ENCODE data around the gene ANLN. TPM values are rescaled to one million over a fixed set of nuclear protein-coding genes. Genes with fewer than 3 reads are reported as not detected.
A peak's percentile ranks its signal among the peaks of the same experiment; 100 is the strongest.
"Not testable (repeated sequence)": the region's sequence is repeated elsewhere in the genome, so short reads cannot be mapped to it uniquely, and the experiment has no call there.

Gene ANLN
- polyA plus RNA-seq, 4 donors, result 1.1 to 13.8 (median 8.0) TPM

GRCh38 chr7:36459236-36459960 lies 69.7 kb downstream of the ANLN start:
- Histone ChIP-seq H3K9me3 (ENCODE audit: control insufficient read depth in 2 of 2, insufficient read depth in 1 of 2, low read depth in 1 of 2, low read length in 1 of 2) (no peaks in the 10 kb centered on the region), H3K27ac (ENCODE audit: low read depth in 1 of 3, low read length in 2 of 3) (no peak overlapping the region), H3K27me3 (ENCODE audit: control insufficient read depth in 3 of 3, insufficient read depth in 3 of 3, low read length in 3 of 3) (no peaks in the 10 kb centered on the region), H3K36me3 (ENCODE audit: control insufficient read depth in 3 of 3, insufficient read depth in 2 of 3, low read depth in 1 of 3, low read length in 3 of 3) (no peaks in the 10 kb centered on the region), H3K4me1 (ENCODE audit: control insufficient read depth in 3 of 3, insufficient read depth in 2 of 3, low read depth in 1 of 3, low read length in 2 of 3) (no peaks in the 10 kb centered on the region), H3K4me3 (ENCODE audit: low read depth in 1 of 3, low read length in 3 of 3) (no peak overlapping the region)
- no peak for FAIRE-seq
- no peak for DNase-seq
- WGBS, 3 donors, result 71 to 81% (median 78%) methylated on average over 12 of the region's 12 CpGs

- no peak overlapping the region for H3K27ac ChIP-seq (ENCODE audit: low read depth in 1 of 3, low read length in 2 of 3)
- H3K4me1 ChIP-seq (ENCODE audit: control insufficient read depth in 3 of 3, insufficient read depth in 2 of 3, low read depth in 1 of 3, low read length in 2 of 3), result no peaks in the 10 kb centered on the region
- FAIRE-seq, result no peak
- WGBS, 3 donors, result 61 to 83% (median 65%) methylated on average over 8 of the region's 8 CpGs
- peak; percentile 36 to 59 for DNase-seq
- H3K36me3 ChIP-seq (ENCODE audit: control insufficient read depth in 3 of 3, insufficient read depth in 2 of 3, low read depth in 1 of 3, low read length in 3 of 3), result no peaks in the 10 kb centered on the region
- no peaks in the 10 kb centered on the region for H3K9me3 ChIP-seq (ENCODE audit: control insufficient read depth in 2 of 2, insufficient read depth in 1 of 2, low read depth in 1 of 2, low read length in 1 of 2)
- H3K4me3 ChIP-seq (ENCODE audit: low read depth in 1 of 3, low read length in 3 of 3), result no peak overlapping the region
- no peaks in the 10 kb centered on the region for H3K27me3 ChIP-seq (ENCODE audit: control insufficient read depth in 3 of 3, insufficient read depth in 3 of 3, low read length in 3 of 3)
Observed at GRCh38 chr7:36460811-36461429, 71.3 kb downstream of the ANLN start.

DNA sequence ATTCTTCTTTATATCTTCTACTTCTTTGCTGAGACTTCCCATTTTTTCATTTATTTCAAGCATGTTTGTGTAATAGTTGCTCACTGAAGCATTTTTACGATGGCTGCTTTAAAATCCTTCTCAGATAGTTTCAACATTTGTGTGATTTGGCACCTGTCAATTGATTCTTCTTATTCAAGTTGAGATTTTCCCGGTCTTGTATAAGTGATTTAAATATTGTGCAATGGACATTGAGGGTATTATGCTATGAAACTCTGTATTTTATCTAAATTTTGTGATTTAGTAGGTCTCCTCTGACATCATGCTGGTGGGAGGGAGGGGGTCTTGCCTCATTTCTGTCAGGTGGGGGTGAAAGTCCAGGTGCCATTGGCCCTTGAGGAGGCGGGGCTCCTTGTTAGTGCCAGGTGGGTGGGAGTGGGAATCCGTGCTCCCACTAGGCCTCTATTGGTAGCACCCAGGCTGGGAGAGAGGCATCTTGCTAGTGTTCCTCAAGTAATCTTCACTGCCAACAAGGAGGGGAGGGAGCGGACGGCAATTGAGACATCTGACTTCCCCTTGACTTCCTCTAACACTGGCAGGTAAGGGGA lies 73.0 kb downstream of the ANLN start:
- DNase-seq (no peak), FAIRE-seq (no peak)
- H3K4me3 ChIP-seq (ENCODE audit: low read depth in 1 of 3, low read length in 3 of 3), result no peak overlapping the region
- H3K36me3 ChIP-seq (ENCODE audit: control insufficient read depth in 3 of 3, insufficient read depth in 2 of 3, low read depth in 1 of 3, low read length in 3 of 3), result no peaks in the 10 kb centered on the region
- no peak overlapping the region for H3K27ac ChIP-seq (ENCODE audit: low read depth in 1 of 3, low read length in 2 of 3)
- no peaks in the 10 kb centered on the region for H3K27me3 ChIP-seq (ENCODE audit: control insufficient read depth in 3 of 3, insufficient read depth in 3 of 3, low read length in 3 of 3)
- 80 to 86% (median 82%) methylated on average over 6 of the region's 6 CpGs for WGBS, 3 donors
- no peaks in the 10 kb centered on the region for H3K4me1 ChIP-seq (ENCODE audit: control insufficient read depth in 3 of 3, insufficient read depth in 2 of 3, low read depth in 1 of 3, low read length in 2 of 3)
- no peaks in the 10 kb centered on the region for H3K9me3 ChIP-seq (ENCODE audit: control insufficient read depth in 2 of 2, insufficient read depth in 1 of 2, low read depth in 1 of 2, low read length in 1 of 2)

DNA sequence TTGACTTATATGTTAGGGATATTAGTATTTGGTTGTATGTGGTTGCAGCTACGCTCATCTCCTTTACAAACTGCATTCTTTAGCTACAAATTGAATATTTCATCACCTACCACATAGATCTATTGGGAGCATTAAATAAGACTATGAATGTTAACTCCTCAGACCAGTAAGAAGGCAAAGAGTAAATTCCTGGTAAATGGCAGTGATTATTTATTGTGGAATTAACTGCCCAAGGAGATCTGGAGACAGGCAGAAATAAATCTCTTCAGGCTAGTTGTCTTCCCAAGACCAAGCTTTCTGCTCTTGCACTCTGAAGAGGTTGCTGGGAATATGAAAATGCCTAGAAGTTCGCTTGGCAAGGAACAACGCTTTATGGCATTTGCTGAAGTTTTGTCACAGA lies 74.6 kb downstream of the ANLN start:
- H3K9me3 ChIP-seq (ENCODE audit: control insufficient read depth in 2 of 2, insufficient read depth in 1 of 2, low read depth in 1 of 2, low read length in 1 of 2), result no peaks in the 10 kb centered on the region
- WGBS, 3 donors, result 72 to 90% (median 80%) methylated on average over 3 of the region's 3 CpGs
- no peaks in the 10 kb centered on the region for H3K4me1 ChIP-seq (ENCODE audit: control insufficient read depth in 3 of 3, insufficient read depth in 2 of 3, low read depth in 1 of 3, low read length in 2 of 3)
- no peak overlapping the region for H3K27ac ChIP-seq (ENCODE audit: low read depth in 1 of 3, low read length in 2 of 3)
- H3K27me3 ChIP-seq (ENCODE audit: control insufficient read depth in 3 of 3, insufficient read depth in 3 of 3, low read length in 3 of 3), result no peaks in the 10 kb centered on the region
- DNase-seq, result no peak
- no peak for FAIRE-seq
- H3K36me3 ChIP-seq (ENCODE audit: control insufficient read depth in 3 of 3, insufficient read depth in 2 of 3, low read depth in 1 of 3, low read length in 3 of 3), result no peaks in the 10 kb centered on the region
- H3K4me3 ChIP-seq (ENCODE audit: low read depth in 1 of 3, low read length in 3 of 3), result no peak overlapping the region

GRCh38 chr7:36466001-36466400 lies 76.3 kb downstream of the ANLN start:
- not testable (repeated sequence) for H3K27ac ChIP-seq (ENCODE audit: low read depth in 1 of 3, low read length in 2 of 3); H3K9me3 ChIP-seq (ENCODE audit: control insufficient read depth in 2 of 2, insufficient read depth in 1 of 2, low read depth in 1 of 2, low read length in 1 of 2); DNase-seq; FAIRE-seq; H3K4me1 ChIP-seq (ENCODE audit: control insufficient read depth in 3 of 3, insufficient read depth in 2 of 3, low read depth in 1 of 3, low read length in 2 of 3); H3K4me3 ChIP-seq (ENCODE audit: low read depth in 1 of 3, low read length in 3 of 3); H3K36me3 ChIP-seq (ENCODE audit: control insufficient read depth in 3 of 3, insufficient read depth in 2 of 3, low read depth in 1 of 3, low read length in 3 of 3); H3K27me3 ChIP-seq (ENCODE audit: control insufficient read depth in 3 of 3, insufficient read depth in 3 of 3, low read length in 3 of 3)
- WGBS, 3 donors, result 71 to 75% (median 75%) methylated on average over 5 of the region's 5 CpGs

GRCh38 chr7:36468370-36469101 lies 78.9 kb downstream of the ANLN start:
- no peaks in the 10 kb centered on the region for H3K36me3 ChIP-seq (ENCODE audit: control insufficient read depth in 3 of 3, insufficient read depth in 2 of 3, low read depth in 1 of 3, low read length in 3 of 3)
- no peak overlapping the region for H3K4me3 ChIP-seq (ENCODE audit: low read depth in 1 of 3, low read length in 3 of 3)
- no peaks in the 10 kb centered on the region for H3K4me1 ChIP-seq (ENCODE audit: control insufficient read depth in 3 of 3, insufficient read depth in 2 of 3, low read depth in 1 of 3, low read length in 2 of 3)
- H3K27ac ChIP-seq (ENCODE audit: low read depth in 1 of 3, low read length in 2 of 3), result no peak overlapping the region
- no peaks in the 10 kb centered on the region for H3K27me3 ChIP-seq (ENCODE audit: control insufficient read depth in 3 of 3, insufficient read depth in 3 of 3, low read length in 3 of 3)
- H3K9me3 ChIP-seq (ENCODE audit: control insufficient read depth in 2 of 2, insufficient read depth in 1 of 2, low read depth in 1 of 2, low read length in 1 of 2), result no peaks in the 10 kb centered on the region
- no peak for FAIRE-seq
- 52 to 67% (median 62%) methylated on average over 2 of the region's 2 CpGs for WGBS, 3 donors
- DNase-seq, result no peak

GRCh38 chr7:36469236-36469635 lies 79.6 kb downstream of the ANLN start:
- DNase-seq, result no peak
- Histone ChIP-seq H3K9me3 (ENCODE audit: control insufficient read depth in 2 of 2, insufficient read depth in 1 of 2, low read depth in 1 of 2, low read length in 1 of 2) (no peaks in the 10 kb centered on the region), H3K27me3 (ENCODE audit: control insufficient read depth in 3 of 3, insufficient read depth in 3 of 3, low read length in 3 of 3) (no peaks in the 10 kb centered on the region), H3K27ac (ENCODE audit: low read depth in 1 of 3, low read length in 2 of 3) (no peak overlapping the region), H3K36me3 (ENCODE audit: control insufficient read depth in 3 of 3, insufficient read depth in 2 of 3, low read depth in 1 of 3, low read length in 3 of 3) (no peaks in the 10 kb centered on the region), H3K4me3 (ENCODE audit: low read depth in 1 of 3, low read length in 3 of 3) (no peak overlapping the region), H3K4me1 (ENCODE audit: control insufficient read depth in 3 of 3, insufficient read depth in 2 of 3, low read depth in 1 of 3, low read length in 2 of 3) (no peaks in the 10 kb centered on the region)
- no peak for FAIRE-seq

GRCh38 chr7:36472141-36472729 lies 82.6 kb downstream of the ANLN start:
- WGBS, 3 donors, result 64 to 89% (median 73%) methylated on average over 3 of the region's 3 CpGs
- Histone ChIP-seq H3K27ac (ENCODE audit: low read depth in 1 of 3, low read length in 2 of 3) (no peak overlapping the region), H3K9me3 (ENCODE audit: control insufficient read depth in 2 of 2, insufficient read depth in 1 of 2, low read depth in 1 of 2, low read length in 1 of 2) (no peaks in the 10 kb centered on the region), H3K4me3 (ENCODE audit: low read depth in 1 of 3, low read length in 3 of 3) (no peak overlapping the region), H3K36me3 (ENCODE audit: control insufficient read depth in 3 of 3, insufficient read depth in 2 of 3, low read depth in 1 of 3, low read length in 3 of 3) (no peaks in the 10 kb centered on the region), H3K4me1 (ENCODE audit: control insufficient read depth in 3 of 3, insufficient read depth in 2 of 3, low read depth in 1 of 3, low read length in 2 of 3) (no peaks in the 10 kb centered on the region), H3K27me3 (ENCODE audit: control insufficient read depth in 3 of 3, insufficient read depth in 3 of 3, low read length in 3 of 3) (no peaks in the 10 kb centered on the region)
- DNase-seq (no peak), FAIRE-seq (no peak)
